ENCODE measurements around the gene RHBDF2.

The RHBDF2 gene

GRCh38 chr17:76501018-76501826 is at the start of gene RHBDF2:
RHBDF2 (minus strand) TSS chr17:76501423; CDS start chr17:76481524, 19,899 bp downstream.
- DNase-seq (ENCODE audit: low read depth) = no peak
- in situ Hi-C loops (cut with HindIII; ENCODE audit: low sequenced_read_pairs) = no loop called here
- peak within 1 kb of the TSS; percentile 54 for H3K4me3 ChIP-seq (ENCODE audit: low read depth, low read length)
- TF ChIP-seq CTCF (IDR thresholded peaks at IDR 0.05; ENCODE audit: low read depth, low read length, missing control alignments) = no peak

- no peak overlapping the region for H3K4me3 ChIP-seq (ENCODE audit: low read depth, low read length)
- DNase-seq (ENCODE audit: low read depth) = no peak
- in situ Hi-C loops (cut with HindIII; ENCODE audit: low sequenced_read_pairs) = no loop called here
- no peak for TF ChIP-seq CTCF (IDR thresholded peaks at IDR 0.05; ENCODE audit: low read depth, low read length, missing control alignments)
Measured at GRCh38 chr17:76549539-76549938, 48.3 kb upstream of the RHBDF2 start.

- no peak for DNase-seq (ENCODE audit: low read depth)
- in situ Hi-C loops (cut with HindIII; ENCODE audit: low sequenced_read_pairs) = no loop called here
- no peak overlapping the region for H3K4me3 ChIP-seq (ENCODE audit: low read depth, low read length)
- TF ChIP-seq CTCF (IDR thresholded peaks at IDR 0.05; ENCODE audit: low read depth, low read length, missing control alignments) = no peak
Measured at GRCh38 chr17:76549215-76549518, 47.9 kb upstream of the RHBDF2 start.

GRCh38 chr17:76548378-76549214 is 47.4 kb upstream of the RHBDF2 start:
- H3K4me3 ChIP-seq (ENCODE audit: low read depth, low read length) = no peak overlapping the region
- no peak for TF ChIP-seq CTCF (IDR thresholded peaks at IDR 0.05; ENCODE audit: low read depth, low read length, missing control alignments)
- in situ Hi-C loops (cut with HindIII; ENCODE audit: low sequenced_read_pairs) = no loop called here
- no peak for DNase-seq (ENCODE audit: low read depth)

GRCh38 chr17:76547642-76548202 is 46.5 kb upstream of the RHBDF2 start:
- DNase-seq (ENCODE audit: low read depth) = no peak
- no peak overlapping the region for H3K4me3 ChIP-seq (ENCODE audit: low read depth, low read length)
- TF ChIP-seq CTCF (IDR thresholded peaks at IDR 0.05; ENCODE audit: low read depth, low read length, missing control alignments) = no peak
- in situ Hi-C loops (cut with HindIII; ENCODE audit: low sequenced_read_pairs) = no loop called here

- peak; percentile 74 for TF ChIP-seq CTCF (IDR thresholded peaks at IDR 0.05; ENCODE audit: low read depth, low read length, missing control alignments)
- no peak for DNase-seq (ENCODE audit: low read depth)
- in situ Hi-C loops (cut with HindIII; ENCODE audit: low sequenced_read_pairs) = no loop called here
- no peak overlapping the region for H3K4me3 ChIP-seq (ENCODE audit: low read depth, low read length)
Measured at GRCh38 chr17:76547183-76547641, 46.0 kb upstream of the RHBDF2 start.
